IPS-18c (cell line): ENCODE data around the gene DGKI.

Source experiments
- H3K4me3 ChIP-seq: 2 replicates; pipeline ENCODE4 v1.7.0; 2013; ENCODE audit warnings: low read depth, mild to moderate bottlenecking, low read length, moderate library complexity; ENCODE audit not compliant: insufficient read depth
- H3K9me3 ChIP-seq: one replicate; pipeline ENCODE4 v1.6.1; 2013; ENCODE audit warnings: mild to moderate bottlenecking, low read length, moderate library complexity; ENCODE audit not compliant: control insufficient read depth, insufficient read depth

The DGKI gene

DNA sequence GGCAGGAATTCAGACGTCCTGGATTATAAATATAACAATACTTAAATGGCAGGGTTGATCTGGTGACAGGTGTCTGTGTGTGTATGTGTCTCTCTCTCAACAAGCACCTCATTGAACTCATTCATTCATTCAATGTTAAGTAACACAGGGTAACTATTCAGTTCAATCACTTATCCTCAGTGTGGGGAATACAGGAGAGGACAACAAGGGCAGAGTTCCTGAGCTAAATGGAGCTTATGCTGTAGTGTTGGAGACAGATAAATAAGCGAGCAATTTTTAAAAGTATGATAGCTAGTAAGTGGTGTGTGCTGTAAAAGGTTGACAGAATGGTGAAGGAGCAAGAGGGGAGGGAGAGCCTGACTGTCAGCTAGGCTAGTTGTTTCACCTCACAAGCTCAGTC, 178.4 kb downstream of the DGKI start:
- no peaks in the 10 kb centered on the region for H3K9me3 ChIP-seq
- no peak overlapping the region for H3K4me3 ChIP-seq

DNA sequence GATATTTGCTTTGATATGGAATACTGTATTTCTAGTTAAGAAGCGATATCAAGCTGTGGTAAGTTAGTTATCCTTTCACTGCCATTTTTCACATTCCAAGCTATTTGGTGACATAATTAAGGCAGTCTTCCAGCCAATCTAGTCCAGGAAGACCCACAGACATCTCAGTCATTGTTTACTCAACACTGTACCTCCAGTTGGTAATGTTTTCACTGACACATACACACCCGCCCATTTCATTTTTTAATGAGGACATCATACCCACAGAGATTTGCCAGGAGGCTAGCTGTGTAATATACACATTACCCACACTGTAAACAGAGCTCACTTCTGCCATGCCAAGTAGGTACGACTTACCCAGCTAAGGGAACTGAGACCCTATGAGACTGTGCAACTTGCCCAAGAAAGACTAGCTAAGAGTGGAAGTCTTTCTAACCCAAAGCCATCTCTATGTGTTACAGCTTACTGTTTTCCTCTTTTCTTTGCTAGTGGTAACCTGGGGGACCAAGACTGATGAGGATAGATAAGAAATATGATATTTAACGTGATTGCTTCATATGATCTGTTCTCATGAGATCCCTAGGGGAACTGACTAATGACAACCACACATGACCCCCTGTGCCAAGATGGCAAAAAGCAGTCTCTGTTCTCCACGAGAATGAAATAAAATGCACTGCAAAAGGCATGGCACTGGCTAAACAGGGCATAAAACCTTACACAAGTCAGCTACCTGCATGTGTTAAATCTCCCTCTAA, 179.0 kb downstream of the DGKI start:
- H3K9me3 ChIP-seq: no peaks in the 10 kb centered on the region
- H3K4me3 ChIP-seq: no peak overlapping the region

DNA sequence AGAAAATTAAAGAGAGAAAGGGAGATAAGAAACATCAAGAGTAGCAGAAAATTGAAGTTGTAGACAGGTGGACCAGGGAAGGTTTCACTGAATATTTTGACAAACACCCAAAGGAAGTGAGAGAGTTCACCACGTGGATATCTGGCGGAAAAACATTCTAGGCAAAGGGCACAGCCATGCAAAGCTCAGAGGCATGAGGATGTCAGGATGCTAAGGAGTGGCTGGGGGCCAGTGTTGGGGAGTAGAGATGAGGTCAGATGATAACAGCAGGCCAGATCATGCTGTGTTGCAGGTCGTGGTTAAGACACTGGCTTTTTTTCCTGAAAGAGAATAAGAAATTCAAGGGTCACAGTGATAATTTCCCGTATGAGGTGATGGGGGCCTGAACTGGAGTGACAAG, 181.9 kb downstream of the DGKI start:
- Histone ChIP-seq H3K4me3 (no peak overlapping the region), H3K9me3 (no peaks in the 10 kb centered on the region)

DNA sequence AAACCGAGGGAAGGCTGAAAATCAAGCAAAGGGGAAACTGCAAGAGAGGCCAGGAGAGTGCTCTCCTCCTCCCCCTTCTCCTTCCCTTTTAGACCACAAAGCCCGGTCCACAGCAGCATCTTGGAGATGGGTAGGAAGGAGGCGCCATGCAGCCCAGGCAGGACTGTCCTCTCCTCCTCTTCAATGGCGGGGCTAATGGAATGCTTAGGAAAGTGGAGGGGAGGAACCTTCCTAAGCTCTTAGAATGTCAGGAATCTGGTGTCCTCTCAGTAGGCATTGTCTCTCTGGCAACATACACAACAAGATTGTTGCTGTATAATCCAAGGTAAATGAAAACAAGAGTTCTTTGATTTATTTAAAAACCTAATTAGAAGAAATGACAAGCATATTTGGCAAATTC, 185.1 kb downstream of the DGKI start:
- H3K4me3 ChIP-seq: no peak overlapping the region
- H3K9me3 ChIP-seq: no peaks in the 10 kb centered on the region

DNA sequence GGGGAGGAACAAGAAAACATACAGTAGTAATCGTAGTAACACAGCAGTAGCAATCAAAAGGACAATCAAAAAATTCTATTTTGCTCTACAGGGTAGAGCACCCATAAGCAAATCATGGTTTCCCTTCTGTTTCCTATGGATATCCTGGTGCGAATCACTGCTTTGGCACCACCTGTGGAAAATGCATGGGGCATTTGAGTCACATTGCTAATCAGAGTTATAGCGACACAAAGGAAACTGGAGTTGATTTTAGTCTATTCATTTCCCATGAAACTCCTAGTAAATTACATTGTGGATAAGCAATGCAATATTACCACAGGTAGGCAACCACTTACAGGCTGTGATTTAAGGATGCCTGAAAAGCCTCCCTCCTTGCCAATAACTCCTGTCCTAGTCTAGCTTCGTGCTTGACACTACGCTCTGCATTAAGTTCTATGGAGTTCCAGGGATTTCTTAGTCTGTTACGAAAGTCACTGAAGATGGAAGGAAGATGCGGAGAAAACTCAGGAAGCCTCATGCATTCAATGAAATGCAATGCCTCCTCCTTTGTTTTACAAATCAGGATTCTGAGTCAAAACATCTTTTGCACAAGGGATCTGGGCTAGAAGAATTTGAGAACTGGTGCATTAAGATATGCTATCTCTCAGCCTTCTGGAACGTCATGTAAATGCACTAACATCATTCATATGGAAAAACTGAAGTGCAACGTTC, 188.4 kb downstream of the DGKI start:
- Histone ChIP-seq H3K4me3 (no peak overlapping the region), H3K9me3 (no peaks in the 10 kb centered on the region)

DNA sequence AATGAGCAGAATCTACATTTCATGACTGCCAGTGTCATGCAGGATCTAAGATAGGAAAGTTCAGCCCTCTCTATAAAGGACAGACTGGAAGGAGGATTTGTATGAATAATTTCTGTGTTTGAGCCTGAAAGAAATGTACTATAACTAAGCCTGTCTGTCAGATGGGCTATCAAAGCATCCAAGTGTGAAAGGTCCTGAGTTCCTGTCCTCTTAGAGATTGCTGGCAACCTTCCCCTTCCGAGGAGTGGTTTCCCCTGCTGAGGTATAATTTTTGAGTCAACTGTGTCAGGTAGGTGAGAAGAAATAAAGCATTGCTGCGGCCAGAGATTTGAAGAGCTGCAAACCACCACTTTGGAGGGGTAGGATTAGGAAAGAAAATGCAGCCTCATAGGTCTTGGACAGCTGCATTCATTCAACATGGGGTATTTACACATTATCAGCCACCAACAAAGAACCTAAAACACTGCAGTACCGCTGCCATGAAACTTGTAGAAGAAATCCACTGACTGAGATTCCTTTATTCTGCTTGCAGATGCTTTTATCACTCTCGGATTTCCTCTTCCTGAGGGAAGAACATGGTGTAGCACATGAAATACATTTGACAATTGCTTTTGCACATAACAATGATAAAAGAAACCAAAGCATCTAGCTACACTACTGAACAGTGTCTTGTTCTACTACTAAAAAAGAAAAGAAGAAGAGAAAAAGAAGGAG, 189.1 kb downstream of the DGKI start:
- H3K4me3 ChIP-seq: no peak overlapping the region
- no peaks in the 10 kb centered on the region for H3K9me3 ChIP-seq

DNA sequence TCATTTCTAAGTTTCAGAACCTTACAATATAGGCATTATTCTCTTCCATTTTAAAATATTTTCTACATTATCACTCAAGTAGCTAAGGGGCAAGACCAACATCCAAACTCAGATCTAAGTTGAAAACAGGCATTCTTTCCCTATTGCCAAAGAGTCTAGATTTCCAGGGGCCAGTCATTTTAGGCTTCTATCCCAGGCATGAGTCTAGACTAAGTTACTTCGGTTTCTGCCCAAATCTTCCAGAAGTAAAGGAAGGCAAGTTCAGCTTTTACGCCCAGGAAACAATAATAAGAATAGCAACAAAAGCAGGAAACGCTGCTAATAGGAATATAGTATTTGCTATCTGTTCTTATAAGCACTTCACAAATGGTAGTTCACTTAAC, 189.9 kb downstream of the DGKI start:
- no peak overlapping the region for H3K4me3 ChIP-seq

DNA sequence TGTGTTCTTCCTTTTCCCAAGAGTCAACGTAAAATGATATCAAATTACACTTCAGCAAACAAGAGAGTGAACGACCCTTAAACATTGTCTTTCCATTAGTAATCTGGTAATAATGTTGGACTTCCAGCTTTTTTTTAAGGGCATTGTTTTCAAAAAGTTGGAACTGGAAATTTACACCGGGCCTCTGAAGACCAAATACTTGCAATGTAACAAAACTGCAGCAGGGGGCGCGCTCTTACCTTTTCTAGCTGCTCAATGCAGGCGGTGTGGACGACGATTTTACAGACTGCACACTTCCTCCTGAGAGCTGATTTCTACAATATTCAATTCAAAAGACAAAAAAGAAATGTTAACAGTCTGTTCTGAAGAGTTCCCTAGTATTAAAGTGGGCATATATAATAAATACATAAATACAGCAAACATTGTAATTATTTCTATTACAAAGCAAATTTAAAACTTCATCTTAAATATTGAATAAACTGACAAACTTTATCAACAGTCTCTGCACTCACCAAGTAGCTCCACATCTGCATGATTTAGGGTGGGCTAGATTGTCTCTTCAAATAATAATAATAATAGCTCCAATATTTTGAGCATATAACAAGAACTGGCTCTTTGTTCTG, 190.4 kb downstream of the DGKI start:
- H3K9me3 ChIP-seq: no peaks in the 10 kb centered on the region
- no peak overlapping the region for H3K4me3 ChIP-seq

More for the DNA sequence above, 189.9 kb downstream of the DGKI start:
- no peaks in the 10 kb centered on the region for H3K9me3 ChIP-seq

DNA sequence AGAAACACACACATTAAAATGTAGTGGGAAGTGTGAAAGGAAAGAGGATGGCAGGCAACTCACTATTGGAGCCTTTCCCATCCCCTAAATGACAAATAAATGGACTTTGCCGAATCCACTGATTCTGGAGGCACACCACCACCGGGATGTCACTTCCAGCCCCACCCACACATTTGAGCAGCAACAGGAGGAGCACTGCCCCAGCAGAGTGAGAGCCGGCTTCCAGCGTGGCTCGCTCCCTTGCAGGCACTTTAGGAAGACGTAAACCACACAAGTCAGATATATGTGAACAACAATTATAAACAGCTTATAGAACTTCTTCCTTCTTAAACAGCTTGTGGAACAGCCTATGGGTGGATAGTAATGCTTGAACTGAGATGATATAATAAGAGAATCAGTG, 191.0 kb downstream of the DGKI start:
- Histone ChIP-seq H3K9me3 (no peaks in the 10 kb centered on the region), H3K4me3 (no peak overlapping the region)

DNA sequence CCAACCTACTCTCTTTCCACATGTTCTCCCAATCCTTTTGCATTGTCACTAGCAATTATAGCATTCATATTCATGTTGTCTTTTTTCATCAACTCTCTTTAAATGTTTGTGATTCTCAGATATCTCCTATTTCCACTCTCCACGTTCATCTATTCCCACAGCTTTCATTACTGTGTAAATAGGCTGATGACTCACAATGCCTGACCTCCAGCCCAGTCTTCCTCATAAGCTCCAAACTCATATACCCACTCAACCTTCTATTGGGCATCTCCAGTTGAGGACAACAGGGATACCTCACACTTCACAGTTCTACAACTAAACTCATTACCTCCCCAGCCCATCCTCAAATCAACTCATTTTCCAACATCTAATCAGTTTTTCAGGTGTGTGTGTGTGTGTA, 194.1 kb downstream of the DGKI start:
- no peaks in the 10 kb centered on the region for H3K9me3 ChIP-seq
- no peak overlapping the region for H3K4me3 ChIP-seq

DNA sequence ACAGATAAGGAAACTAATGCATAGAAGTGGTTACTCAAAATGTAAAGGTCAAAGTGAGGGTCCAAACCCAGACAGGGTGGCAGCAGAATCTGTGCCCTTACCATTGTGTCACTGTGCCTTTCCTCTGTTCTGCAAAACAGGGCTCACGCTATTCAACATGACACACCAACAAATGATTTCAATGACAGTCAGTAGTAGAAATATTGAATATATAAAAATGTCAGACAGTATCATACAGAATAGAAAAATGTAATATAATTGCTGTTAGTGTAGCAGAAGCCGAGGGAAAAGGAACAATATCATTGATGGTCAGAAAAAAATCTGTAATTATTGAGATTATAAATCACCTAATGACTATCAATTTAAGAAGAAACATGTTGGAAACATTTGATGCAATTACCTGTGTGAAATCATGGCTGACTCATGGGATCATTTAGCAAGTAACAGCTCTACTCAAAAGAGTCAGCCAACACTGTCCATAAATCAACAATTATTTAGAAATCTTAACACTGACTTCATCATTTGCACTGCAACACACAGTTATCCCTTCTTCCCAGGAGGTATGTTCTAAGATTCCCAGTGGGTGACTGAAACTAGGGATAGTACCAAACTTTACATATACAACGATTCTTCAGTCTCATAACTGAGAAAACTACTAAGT, 198.7 kb downstream of the DGKI start:
- H3K4me3 ChIP-seq: no peak overlapping the region
- no peaks in the 10 kb centered on the region for H3K9me3 ChIP-seq

DNA sequence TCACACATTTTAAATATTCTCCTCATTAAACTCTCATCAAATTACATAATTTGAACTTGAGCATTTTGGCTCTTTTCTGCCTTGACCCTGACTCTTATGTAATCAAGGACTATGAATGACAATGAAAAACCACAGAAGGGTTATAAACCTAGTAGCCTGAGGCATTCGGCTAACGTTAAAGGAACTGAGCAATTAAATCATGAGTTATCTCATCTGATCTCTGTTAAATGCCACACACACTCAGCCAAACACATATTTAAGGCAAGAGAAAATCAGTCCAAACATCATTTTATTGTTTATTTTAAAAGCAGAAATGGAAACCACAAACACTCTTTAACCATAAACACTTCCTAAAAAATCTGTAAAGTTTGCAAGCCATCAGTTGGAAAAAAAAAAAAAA, 204.3 kb downstream of the DGKI start:
- no peak overlapping the region for H3K4me3 ChIP-seq
- no peaks in the 10 kb centered on the region for H3K9me3 ChIP-seq

DNA sequence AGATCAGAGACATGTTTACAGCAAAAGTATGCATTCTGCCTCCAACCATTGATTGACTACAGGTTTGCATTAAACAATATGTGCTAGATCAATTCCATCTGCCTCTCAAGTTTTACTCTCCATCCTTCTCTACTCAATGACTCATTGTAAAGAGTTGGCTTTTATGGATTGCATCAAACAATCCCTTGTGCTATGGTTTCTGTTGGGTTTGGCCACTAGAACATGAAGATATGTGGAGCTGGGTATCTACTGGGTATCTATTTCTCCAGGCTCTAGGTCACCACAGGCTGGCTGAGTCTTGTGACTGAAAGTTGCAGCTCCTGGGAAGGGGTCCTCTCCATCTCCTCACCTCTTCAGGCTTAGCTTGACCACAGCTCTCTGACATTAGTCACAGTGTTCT, 204.7 kb downstream of the DGKI start:
- H3K9me3 ChIP-seq: no peaks in the 10 kb centered on the region

DNA sequence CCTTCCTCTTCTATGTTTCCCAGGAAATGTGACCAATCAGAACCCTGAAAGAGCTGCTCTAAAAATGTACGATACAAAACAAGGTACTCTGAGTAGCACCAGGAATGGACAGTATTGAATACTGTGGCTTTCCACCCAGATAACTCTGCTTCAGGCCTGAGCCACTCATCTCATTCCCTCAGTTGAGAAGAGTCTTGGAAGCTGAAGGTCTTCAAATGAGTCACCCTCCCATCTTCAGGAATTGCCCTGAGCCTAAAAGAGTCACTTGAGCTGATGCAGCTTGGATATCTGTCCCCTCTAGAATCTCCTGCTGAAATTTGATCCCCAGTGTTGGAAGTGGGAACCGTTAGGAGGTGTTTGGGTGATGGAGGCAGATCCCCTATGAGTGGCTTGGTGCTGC, 210.4 kb downstream of the DGKI start:
- H3K4me3 ChIP-seq: no peak overlapping the region
- no peaks in the 10 kb centered on the region for H3K9me3 ChIP-seq

More for the DNA sequence above, 204.7 kb downstream of the DGKI start:
- no peak overlapping the region for H3K4me3 ChIP-seq

DNA sequence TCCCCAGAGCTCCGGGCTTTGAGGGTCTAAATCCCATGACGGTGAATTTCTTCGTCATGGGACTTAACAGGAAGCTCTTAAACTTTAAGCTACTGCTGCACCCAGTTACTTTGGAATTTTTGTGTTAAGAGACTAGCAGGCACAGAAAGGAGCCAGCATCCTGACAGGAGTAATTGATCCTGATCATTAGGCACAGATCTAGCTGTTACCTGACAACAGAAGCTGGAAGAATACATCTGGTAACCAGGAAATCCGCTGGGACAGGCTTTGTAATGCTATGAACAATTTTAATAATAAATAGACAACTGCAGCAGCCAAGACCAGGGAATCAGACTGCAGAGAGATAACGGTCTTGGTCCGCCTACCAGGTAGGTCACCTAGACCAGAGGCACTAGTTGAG, 210.9 kb downstream of the DGKI start:
- Histone ChIP-seq H3K4me3 (no peak overlapping the region), H3K9me3 (no peaks in the 10 kb centered on the region)

DNA sequence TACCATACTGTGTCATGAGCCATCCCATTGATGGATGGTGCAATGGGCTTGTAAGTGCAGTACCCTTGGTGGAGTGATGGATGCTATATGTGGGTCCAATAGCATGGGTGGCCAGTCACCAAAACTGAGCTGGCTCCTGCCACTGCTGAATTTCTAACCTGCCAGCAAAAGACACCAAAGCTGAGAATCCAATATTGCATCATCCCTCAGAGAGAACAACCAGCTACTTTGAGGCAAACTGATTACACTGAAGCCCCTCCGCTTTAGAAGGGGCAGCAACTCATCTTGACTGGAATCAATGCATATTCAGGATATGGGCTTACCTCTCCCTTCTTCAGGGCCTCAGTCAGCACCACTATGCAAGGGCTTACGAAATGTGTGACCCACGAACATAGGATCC, 211.6 kb downstream of the DGKI start:
- no peaks in the 10 kb centered on the region for H3K9me3 ChIP-seq
- H3K4me3 ChIP-seq: no peak overlapping the region

DNA sequence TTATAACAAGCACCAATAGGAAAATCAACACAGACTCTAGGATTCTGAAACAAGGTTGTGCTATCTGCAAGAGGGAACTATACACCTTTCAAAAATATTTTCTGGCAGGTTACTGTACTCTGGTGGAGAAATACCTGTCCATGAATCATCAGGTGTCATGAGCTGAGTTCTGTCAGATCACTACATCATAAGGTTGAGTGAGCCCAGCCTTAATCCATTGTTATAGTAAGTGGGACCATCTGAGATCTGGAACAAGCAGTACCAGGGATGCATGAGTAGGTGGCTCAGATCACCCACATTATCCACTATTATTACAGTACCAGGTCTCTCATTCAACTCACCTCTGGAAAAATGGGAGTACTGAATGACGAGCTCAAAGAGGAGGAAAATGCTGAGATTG, 212.4 kb downstream of the DGKI start:
- Histone ChIP-seq H3K4me3 (no peak overlapping the region), H3K9me3 (no peaks in the 10 kb centered on the region)
